Kidney (tissue), 14 donors: Measurements from ENCODE around the gene CD101. TPM values are rescaled to one million over a fixed set of nuclear protein-coding genes. Genes with fewer than 3 reads are reported as not detected.

Source experiments
- DNase-seq, 5 donors: peaks; one replicate each; pipeline ENCODE4 v3.0.0-alpha.2; 2013 to 2020
- FAIRE-seq: peaks from 2 replicates; lab custom pipeline; 2012; peaks lifted over from hg19 to GRCh38; lab: Jason Lieb, UNC
- H3K27ac ChIP-seq, 2 donors: one replicate each; pipeline ENCODE4 v1.7.0; 2013; ENCODE audit warnings: low read depth in 2 of 2, low read length in 2 of 2, inconsistent platforms in 1 of 2
- H3K27me3 ChIP-seq: one replicate; pipeline ENCODE4 v1.7.1; 2013; ENCODE audit warnings: low read length, inconsistent platforms; ENCODE audit not compliant: control insufficient read depth, insufficient read depth
- H3K36me3 ChIP-seq, 3 donors: one replicate each; pipeline versions ENCODE4 v1.7.0 to v1.7.1; 2013; ENCODE audit warnings: low read length in 3 of 3, control low read depth in 1 of 3, inconsistent platforms in 1 of 3; ENCODE audit not compliant: insufficient read depth in 3 of 3, control insufficient read depth in 2 of 3
- H3K4me1 ChIP-seq, 3 donors: one replicate each; pipeline versions ENCODE4 v1.7.0 to v1.7.1; 2013; ENCODE audit warnings: low read length in 3 of 3, inconsistent platforms in 1 of 3, low read depth in 1 of 3; ENCODE audit not compliant: control insufficient read depth in 2 of 3, insufficient read depth in 2 of 3
- H3K4me3 ChIP-seq, 3 donors: one replicate each; pipeline versions ENCODE4 v1.7.0 to v1.8.1; 2013; ENCODE audit warnings: low read length in 3 of 3, control low read depth in 1 of 3, inconsistent platforms in 1 of 3
- H3K9ac ChIP-seq, 3 donors: one replicate each; pipeline versions ENCODE4 v1.7.0 to v1.7.1; 2013; ENCODE audit warnings: low read length in 3 of 3, control low read depth in 1 of 3, inconsistent platforms in 1 of 3
- H3K9me3 ChIP-seq, 3 donors: one replicate each; pipeline versions ENCODE4 v1.7.0 to v1.7.1; 2013; ENCODE audit warnings: low read length in 3 of 3, control low read depth in 1 of 3, inconsistent platforms in 1 of 3; ENCODE audit not compliant: control insufficient read depth in 2 of 3, insufficient read depth in 1 of 3
- intact Hi-C: fragments of 100-400 bp; cut with DNase I; formaldehyde crosslinking; loops from one replicate; pipeline ENCODE4 v1.11.1; 2022
- polyA plus RNA-seq: library from polyadenylated mRNA; stranded (reverse); fragments of 350-450 nt; fragmentation: Illumina TruSeq; extraction: RNeasy Lipid Tissue Mini Kit (QIAGEN cat#74804); gene quantifications from one replicate; pipeline ENCODE4 v1.2.3, GENCODE V29; 2014; ENCODE audit warnings: low read depth, low replicate concordance; ENCODE audit not compliant: insufficient read depth
- total RNA-seq: library from RNA; stranded (reverse); fragmentation: NEBNext Ultra II Directional; extraction: Animal tissue kit (Norgen Biotek cat#: 25700); gene quantifications from one replicate; pipeline ENCODE4 v1.2.1, GENCODE V29; 2021
- TF ChIP-seq, protein P1 (sequence below): IDR thresholded peaks from 3 replicates; pipeline ENCODE4 v1.5.1; 2012; ENCODE audit warnings: mild to moderate bottlenecking, moderate library complexity, borderline replicate concordance; ENCODE audit not compliant: insufficient read depth; ENCODE audit errors: extremely low read depth
- donor health status: control.
- donor health status: control.
- donor health status: control.
- donor health status: control.
- donor health status: control.
- donor health status: DM: yes; HTN: yes; CAD: no.
- donor health status: Normal renal cell carcinoma (clear cell type).

Gene CD101
- total and polyA plus RNA-seq, 2 donors from 2014 or later, result 0.22 to 1.3 TPM

DNA sequence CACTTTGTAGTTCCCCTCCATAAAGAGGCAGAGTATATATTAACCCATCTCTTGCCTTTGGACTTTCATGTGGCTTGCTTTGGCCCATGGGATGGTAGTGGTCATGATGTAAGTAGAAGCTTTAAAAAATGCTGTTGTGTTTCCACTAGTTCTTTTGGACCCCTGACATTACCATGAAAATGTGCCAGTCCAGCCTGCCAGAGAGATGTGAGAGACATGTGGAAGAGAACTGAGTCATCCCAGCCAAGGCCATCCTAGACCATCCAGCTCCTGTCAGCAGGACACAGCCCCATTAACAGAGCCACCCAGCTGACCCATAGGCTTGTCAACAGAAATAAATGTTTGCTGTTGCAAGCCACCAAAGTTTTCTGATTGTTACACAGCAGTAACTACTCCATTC, 3.9 kb upstream of the CD101 start:
- Histone ChIP-seq H3K9me3 (no peaks in the 10 kb centered on the region), H3K36me3 (no peaks in the 10 kb centered on the region), H3K27ac (no peak overlapping the region), H3K4me1 (no peaks in the 10 kb centered on the region), H3K4me3 (no peak overlapping the region), H3K27me3 (no peaks in the 10 kb centered on the region), H3K9ac (no peak overlapping the region)
- intact Hi-C loops, result no loop called here
- TF ChIP-seq, protein P1, sequence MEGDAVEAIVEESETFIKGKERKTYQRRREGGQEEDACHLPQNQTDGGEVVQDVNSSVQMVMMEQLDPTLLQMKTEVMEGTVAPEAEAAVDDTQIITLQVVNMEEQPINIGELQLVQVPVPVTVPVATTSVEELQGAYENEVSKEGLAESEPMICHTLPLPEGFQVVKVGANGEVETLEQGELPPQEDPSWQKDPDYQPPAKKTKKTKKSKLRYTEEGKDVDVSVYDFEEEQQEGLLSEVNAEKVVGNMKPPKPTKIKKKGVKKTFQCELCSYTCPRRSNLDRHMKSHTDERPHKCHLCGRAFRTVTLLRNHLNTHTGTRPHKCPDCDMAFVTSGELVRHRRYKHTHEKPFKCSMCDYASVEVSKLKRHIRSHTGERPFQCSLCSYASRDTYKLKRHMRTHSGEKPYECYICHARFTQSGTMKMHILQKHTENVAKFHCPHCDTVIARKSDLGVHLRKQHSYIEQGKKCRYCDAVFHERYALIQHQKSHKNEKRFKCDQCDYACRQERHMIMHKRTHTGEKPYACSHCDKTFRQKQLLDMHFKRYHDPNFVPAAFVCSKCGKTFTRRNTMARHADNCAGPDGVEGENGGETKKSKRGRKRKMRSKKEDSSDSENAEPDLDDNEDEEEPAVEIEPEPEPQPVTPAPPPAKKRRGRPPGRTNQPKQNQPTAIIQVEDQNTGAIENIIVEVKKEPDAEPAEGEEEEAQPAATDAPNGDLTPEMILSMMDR, result no peak
- FAIRE-seq (no peak), DNase-seq (no peak)

DNA sequence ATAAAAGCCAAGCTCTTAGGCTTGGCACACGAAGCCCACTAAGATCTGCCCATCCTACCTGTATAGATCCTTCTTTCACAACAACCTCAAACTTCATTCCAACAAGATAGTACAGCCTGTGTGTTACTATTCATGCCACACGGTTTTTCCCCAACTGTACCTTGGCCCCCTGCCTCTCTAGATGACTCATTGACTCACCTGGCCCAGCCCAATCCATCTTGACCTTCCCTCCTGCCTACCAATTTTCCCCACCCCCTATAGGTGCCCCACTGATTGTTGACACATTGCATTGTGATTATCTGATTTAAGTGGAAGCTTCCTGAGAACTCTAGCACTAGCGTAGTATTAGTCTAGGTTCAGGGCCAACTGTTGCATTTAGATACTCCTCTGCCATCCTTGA, 2.0 kb upstream of the CD101 start:
- Histone ChIP-seq H3K4me1 (no peaks in the 10 kb centered on the region), H3K9me3 (no peaks in the 10 kb centered on the region), H3K9ac (no peak overlapping the region), H3K4me3 (no peak overlapping the region), H3K27ac (no peak overlapping the region), H3K27me3 (no peaks in the 10 kb centered on the region), H3K36me3 (no peaks in the 10 kb centered on the region)
- no peak for DNase-seq
- no peak for FAIRE-seq
- TF ChIP-seq, protein P1, result no peak
- intact Hi-C loops, result no loop called here

DNA sequence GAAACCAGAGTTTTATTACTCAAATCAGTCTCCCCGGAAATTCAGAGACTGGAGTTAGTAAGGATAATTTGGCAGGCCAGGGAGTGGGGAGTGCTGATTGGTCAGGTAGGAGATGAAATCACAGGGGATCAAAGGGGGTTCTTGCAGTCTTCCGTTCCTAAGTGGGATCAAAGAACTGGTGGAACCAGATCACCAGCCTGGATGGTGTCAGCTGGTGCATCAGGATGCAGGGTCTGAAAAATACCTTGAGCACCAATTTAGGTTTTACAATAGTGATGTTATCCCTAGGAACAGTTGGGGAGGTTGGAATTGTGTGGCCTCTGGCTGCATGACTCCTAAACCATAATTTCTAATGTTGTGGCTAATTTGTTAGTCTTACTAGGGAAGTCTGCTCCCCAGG, 1.4 kb upstream of the CD101 start:
- no peaks in the 10 kb centered on the region for H3K27me3 ChIP-seq
- TF ChIP-seq, protein P1, result no peak
- no peak overlapping the region for H3K4me3 ChIP-seq
- DNase-seq (no peak), FAIRE-seq (no peak)
- intact Hi-C loops, result no loop called here
- no peak overlapping the region for H3K27ac ChIP-seq
- H3K4me1 ChIP-seq, result no peaks in the 10 kb centered on the region
- no peak overlapping the region for H3K9ac ChIP-seq
- H3K36me3 ChIP-seq, result no peaks in the 10 kb centered on the region
- H3K9me3 ChIP-seq, result no peaks in the 10 kb centered on the region

DNA sequence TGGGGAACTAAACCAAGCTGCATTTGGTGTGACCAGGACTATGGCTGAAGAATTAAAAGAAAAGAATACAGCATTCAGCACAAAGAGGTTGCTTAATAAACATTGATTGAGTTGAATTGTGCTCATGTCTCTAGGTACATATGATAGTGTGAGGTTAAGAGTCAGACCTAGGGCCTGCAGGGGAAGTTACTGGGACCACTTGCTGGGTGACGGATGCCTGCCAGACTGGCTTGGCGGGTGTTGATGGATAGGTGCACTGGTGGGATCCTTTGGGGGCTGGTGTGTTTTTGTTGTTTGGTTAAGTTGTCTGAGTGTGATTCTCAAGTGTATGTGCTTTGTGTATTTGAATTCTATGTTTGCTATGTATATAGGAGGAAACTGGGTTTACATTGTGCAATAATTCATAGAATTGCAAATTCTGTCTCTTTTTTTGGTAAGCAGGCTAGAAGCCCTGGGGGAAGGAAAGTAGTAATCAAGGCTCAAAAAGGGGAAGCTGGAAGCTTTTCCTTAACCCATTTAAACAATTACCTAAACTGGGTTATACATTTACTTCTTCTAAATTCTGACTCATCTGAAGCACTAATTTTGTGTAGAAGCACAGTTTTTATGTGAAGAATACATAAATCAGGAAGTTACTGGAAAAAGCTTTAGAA, 1.8 kb downstream of the CD101 start:
- Histone ChIP-seq H3K9me3 (no peaks in the 10 kb centered on the region), H3K36me3 (no peaks in the 10 kb centered on the region), H3K4me1 (no peaks in the 10 kb centered on the region), H3K27ac (no peak overlapping the region), H3K27me3 (no peaks in the 10 kb centered on the region), H3K9ac (no peak overlapping the region), H3K4me3 (no peak overlapping the region)
- peak in 2 of 5 donors; percentile 30 to 36 for DNase-seq
- TF ChIP-seq, protein P1, result no peak
- FAIRE-seq, result no peak
- intact Hi-C loops, result no loop called here
